H9 (cell line): Measurements from ENCODE around the gene CLDN34. TPM values are rescaled to one million over a fixed set of nuclear protein-coding genes. Genes with fewer than 3 reads are reported as not detected.

Source experiments
- DNase-seq: peaks from one replicate; pipeline ENCODE4 v3.0.0-alpha.2; 2017
- H2AFZ ChIP-seq: one replicate; pipeline ENCODE4 v1.6.1; 2013; ENCODE audit warnings: mild to moderate bottlenecking, low read length, control low read depth, moderate library complexity
- H2AK5ac ChIP-seq: 2 replicates; pipeline ENCODE4 v1.6.1; 2013; ENCODE audit warnings: low read length, control low read depth, mixed read lengths; ENCODE audit not compliant: insufficient read length
- H2BK120ac ChIP-seq: one replicate; pipeline ENCODE4 v1.6.1; 2013; ENCODE audit warnings: low read depth, mild to moderate bottlenecking, low read length, control low read depth, inconsistent platforms; ENCODE audit not compliant: poor library complexity, severe bottlenecking
- H2BK12ac ChIP-seq: 2 replicates; pipeline ENCODE4 v1.6.1; 2013; ENCODE audit warnings: low read length, control low read depth, mixed read lengths, low read depth; ENCODE audit not compliant: insufficient read length
- H2BK15ac ChIP-seq: 2 replicates; pipeline ENCODE4 v1.6.1; 2013; ENCODE audit warnings: low read depth, low read length, control low read depth
- H2BK20ac ChIP-seq: one replicate; pipeline ENCODE4 v1.6.1; 2013; ENCODE audit warnings: low read depth, mild to moderate bottlenecking, low read length, control low read depth, inconsistent platforms; ENCODE audit not compliant: poor library complexity, severe bottlenecking
- H2BK5ac ChIP-seq: 2 replicates; pipeline ENCODE4 v1.6.1; 2013; ENCODE audit warnings: low read length, control low read depth, mixed read lengths; ENCODE audit not compliant: insufficient read length
- H3K14ac ChIP-seq: 2 replicates; pipeline ENCODE4 v1.6.1; 2013; ENCODE audit warnings: low read length, control low read depth; ENCODE audit not compliant: insufficient read depth
- H3K18ac ChIP-seq: 2 replicates; pipeline ENCODE4 v1.6.1; 2013; ENCODE audit warnings: low read depth, mild to moderate bottlenecking, mixed read lengths, low read length, control low read depth; ENCODE audit not compliant: insufficient read length
- H3K23ac ChIP-seq: 2 replicates; pipeline ENCODE4 v1.6.1; 2013; ENCODE audit warnings: low read length, control low read depth, mixed read lengths, low read depth; ENCODE audit not compliant: insufficient read length
- H3K23me2 ChIP-seq: 2 replicates; pipeline ENCODE4 v1.6.1; 2013; ENCODE audit warnings: low read depth, mild to moderate bottlenecking, mixed read lengths, low read length, control low read depth; ENCODE audit not compliant: insufficient read length, poor library complexity, severe bottlenecking
- H3K27ac ChIP-seq: 2 replicates; pipeline ENCODE4 v1.5.1; 2013; ENCODE audit warnings: low read length, control low read depth, mixed read lengths, low read depth; ENCODE audit not compliant: insufficient read length
- H3K27me3 ChIP-seq: 2 replicates; pipeline ENCODE4 v1.6.1; 2013; ENCODE audit warnings: low read length, control low read depth, inconsistent platforms; ENCODE audit not compliant: insufficient read depth
- H3K4ac ChIP-seq: 2 replicates; pipeline ENCODE4 v1.6.1; 2013; ENCODE audit warnings: low read depth, mild to moderate bottlenecking, control low read depth, inconsistent platforms, low read length, moderate library complexity
- H3K4me1 ChIP-seq: 2 replicates; pipeline ENCODE4 v1.6.1; 2013; ENCODE audit warnings: low read length, control low read depth, inconsistent platforms; ENCODE audit not compliant: insufficient read depth
- H3K4me2 ChIP-seq: 2 replicates; pipeline ENCODE4 v1.6.1; 2013; ENCODE audit warnings: low read length, control low read depth, mixed read lengths; ENCODE audit not compliant: insufficient read length, insufficient read depth
- H3K56ac ChIP-seq: 2 replicates; pipeline ENCODE4 v1.6.1; 2013; ENCODE audit warnings: low read depth, mild to moderate bottlenecking, mixed read lengths, low read length, control low read depth; ENCODE audit not compliant: insufficient read length
- H3K79me1 ChIP-seq: 2 replicates; pipeline ENCODE4 v1.6.1; 2013; ENCODE audit warnings: low read depth, mild to moderate bottlenecking, moderate library complexity, low read length, control low read depth, inconsistent platforms; ENCODE audit not compliant: insufficient read depth, poor library complexity, severe bottlenecking
- H3K79me2 ChIP-seq: 2 replicates; pipeline ENCODE4 v1.6.1; 2013; ENCODE audit warnings: low read length, control low read depth, inconsistent platforms; ENCODE audit not compliant: insufficient read depth
- H3K9ac ChIP-seq: 2 replicates; pipeline ENCODE4 v1.6.1; 2013; ENCODE audit warnings: low read length, control low read depth, mixed read lengths; ENCODE audit not compliant: insufficient read length; ENCODE audit errors: extremely low read depth
- H3K9me3 ChIP-seq: one replicate; pipeline ENCODE4 v1.6.1; 2013; ENCODE audit warnings: low read depth, low read length, inconsistent platforms; ENCODE audit not compliant: control insufficient read depth
- H3T11ph ChIP-seq: one replicate; pipeline ENCODE4 v1.6.1; 2013; ENCODE audit warnings: mild to moderate bottlenecking, low read length, control low read depth, inconsistent platforms
- H4K20me1 ChIP-seq: one replicate; pipeline ENCODE4 v1.6.1; 2013; ENCODE audit not compliant: control insufficient read depth, insufficient read length, insufficient read depth
- H4K5ac ChIP-seq: 2 replicates; pipeline ENCODE4 v1.6.1; 2013; ENCODE audit warnings: low read depth, mild to moderate bottlenecking, mixed read lengths, low read length, control low read depth; ENCODE audit not compliant: insufficient read length
- H4K8ac ChIP-seq: replicated peaks from 2 replicates; pipeline ENCODE4 v1.6.1; 2013; ENCODE audit warnings: low read length, control low read depth, mixed read lengths, low read depth; ENCODE audit not compliant: insufficient read length
- H4K91ac ChIP-seq: 2 replicates; pipeline ENCODE4 v1.6.1; 2013; ENCODE audit warnings: low read depth, mild to moderate bottlenecking, moderate library complexity, mixed read lengths, low read length, control low read depth; ENCODE audit not compliant: insufficient read length
- H3K27ac Mint-ChIP-seq, 3 experiments: 2 replicates in 2 of 3; 3 replicates in 1 of 3; pipeline ENCODE4 v1.8.0; 2020 to 2021; ENCODE audit warnings: mixed read lengths in 3 of 3, mild to moderate bottlenecking in 1 of 3, moderate library complexity in 1 of 3
- H3K27me3 Mint-ChIP-seq: 2 replicates; pipeline ENCODE4 v1.8.0; 2021; ENCODE audit warnings: low read depth, mild to moderate bottlenecking, moderate library complexity, mixed read lengths
- H3K36me3 Mint-ChIP-seq, 3 experiments: 2 replicates in 2 of 3; 3 replicates in 1 of 3; pipeline ENCODE4 v1.8.0; 2020 to 2021; ENCODE audit warnings: low read depth in 3 of 3, mixed read lengths in 3 of 3; ENCODE audit not compliant: insufficient read depth in 1 of 3
- H3K4me1 Mint-ChIP-seq, 2 experiments: 2 replicates each; pipeline ENCODE4 v1.8.0; 2020; ENCODE audit warnings: mixed read lengths in 2 of 2
- H3K4me3 Mint-ChIP-seq, 2 experiments: 2 replicates in 1 of 2; 3 replicates in 1 of 2; pipeline ENCODE4 v1.8.0; 2020 to 2021; ENCODE audit warnings: mild to moderate bottlenecking in 2 of 2, mixed read lengths in 2 of 2, moderate library complexity in 1 of 2
- H3K9me3 Mint-ChIP-seq, 2 experiments: 2 replicates in 1 of 2; 3 replicates in 1 of 2; pipeline ENCODE4 v1.8.0; 2020; ENCODE audit warnings: mild to moderate bottlenecking in 2 of 2, mixed read lengths in 2 of 2, moderate library complexity in 1 of 2
- WGBS: extraction: QIAGEN DNeasy Blood & Tissue Kit; methylation state at CpG from one replicate; pipeline ENCODE4 v1.1.7; 2013; ENCODE audit warnings: missing lambda C conversion rate, low lambda C conversion rate, mixed read lengths; ENCODE audit not compliant: insufficient read length; ENCODE audit errors: extremely low coverage; 5-methylcytosine and 5-hydroxymethylcytosine counted together
- total RNA-seq: library from RNA; stranded (reverse); gene quantifications from 2 replicates; pipeline ENCODE4 v1.2.1, GENCODE V29; 2021
- TF ChIP-seq, protein P1 (sequence below): fragments of 200-600 bp; sonication (generic); conservative IDR thresholded peaks from 3 replicates; pipeline ENCODE4 v1.8.0; 2021; ENCODE audit warnings: antibody characterized with exemption, mild to moderate bottlenecking

CLDN34 gene
- total RNA-seq, 1 experiment from 2014 or later: 0.39 TPM

DNA sequence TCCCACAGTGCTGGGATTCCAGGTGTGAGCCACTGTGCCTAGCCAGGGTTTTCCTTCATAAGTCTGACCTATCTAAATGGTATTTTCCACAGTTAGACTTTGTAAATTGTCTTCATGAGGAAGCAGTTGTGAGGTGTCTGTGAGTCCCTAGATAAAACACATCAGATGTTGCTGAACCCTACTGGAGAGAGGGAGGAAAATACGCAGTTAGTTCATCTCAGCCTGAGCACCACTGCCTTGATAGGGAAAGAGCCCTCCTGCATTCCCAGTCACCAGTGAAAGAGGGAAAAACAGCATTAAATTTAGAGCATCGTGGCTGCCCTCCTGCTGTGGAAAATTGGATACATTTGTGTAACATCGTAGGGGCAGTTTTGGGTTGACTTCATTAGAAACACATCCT, 31.7 kb upstream of the CLDN34 start:
- H2BK20ac ChIP-seq: no peak overlapping the region
- no peak for DNase-seq
- no peak overlapping the region for H3K18ac ChIP-seq
- Mint-ChIP-seq H3K4me3 (no peak overlapping the region), H3K36me3 (peaks cover 36 to 46% (median 42%) of the 10 kb centered on the region in 3 experiments), H3K27ac (no peak overlapping the region), H3K9me3 (peaks cover 12 to 44% of the 10 kb centered on the region in 2 experiments), H3K4me1 (peaks cover 6 to 16% of the 10 kb centered on the region in 2 experiments), H3K27me3 (no peaks in the 10 kb centered on the region)
- H4K91ac ChIP-seq: no peak overlapping the region
- no peak overlapping the region for H2BK120ac ChIP-seq
- H2BK15ac ChIP-seq: no peak overlapping the region
- no peak overlapping the region for H4K5ac ChIP-seq
- H2BK5ac ChIP-seq: no peak overlapping the region
- no peak overlapping the region for H3K14ac ChIP-seq
- no peaks in the 10 kb centered on the region for H3K23me2 ChIP-seq
- H4K8ac ChIP-seq: no peak overlapping the region
- no peak overlapping the region for H2AK5ac ChIP-seq
- TF ChIP-seq, protein P1, sequence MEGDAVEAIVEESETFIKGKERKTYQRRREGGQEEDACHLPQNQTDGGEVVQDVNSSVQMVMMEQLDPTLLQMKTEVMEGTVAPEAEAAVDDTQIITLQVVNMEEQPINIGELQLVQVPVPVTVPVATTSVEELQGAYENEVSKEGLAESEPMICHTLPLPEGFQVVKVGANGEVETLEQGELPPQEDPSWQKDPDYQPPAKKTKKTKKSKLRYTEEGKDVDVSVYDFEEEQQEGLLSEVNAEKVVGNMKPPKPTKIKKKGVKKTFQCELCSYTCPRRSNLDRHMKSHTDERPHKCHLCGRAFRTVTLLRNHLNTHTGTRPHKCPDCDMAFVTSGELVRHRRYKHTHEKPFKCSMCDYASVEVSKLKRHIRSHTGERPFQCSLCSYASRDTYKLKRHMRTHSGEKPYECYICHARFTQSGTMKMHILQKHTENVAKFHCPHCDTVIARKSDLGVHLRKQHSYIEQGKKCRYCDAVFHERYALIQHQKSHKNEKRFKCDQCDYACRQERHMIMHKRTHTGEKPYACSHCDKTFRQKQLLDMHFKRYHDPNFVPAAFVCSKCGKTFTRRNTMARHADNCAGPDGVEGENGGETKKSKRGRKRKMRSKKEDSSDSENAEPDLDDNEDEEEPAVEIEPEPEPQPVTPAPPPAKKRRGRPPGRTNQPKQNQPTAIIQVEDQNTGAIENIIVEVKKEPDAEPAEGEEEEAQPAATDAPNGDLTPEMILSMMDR: no peak
- no peak overlapping the region for H3K9ac ChIP-seq
- no peak overlapping the region for H3K4me2 ChIP-seq
- H3K4me1 ChIP-seq: no peaks in the 10 kb centered on the region; the same call in 1 of the 2 replicates
- H3K23ac ChIP-seq: no peak overlapping the region
- no peak overlapping the region for H3K56ac ChIP-seq
- H4K20me1 ChIP-seq: no peaks in the 10 kb centered on the region
- no peak overlapping the region for H2AFZ ChIP-seq
- H3K27ac ChIP-seq: no peak overlapping the region
- no peak overlapping the region for H3T11ph ChIP-seq
- H3K27me3 ChIP-seq: no peaks in the 10 kb centered on the region
- WGBS: no CpG with 5 or more reads among the region's 3 CpGs
- no peaks in the 10 kb centered on the region for H3K79me1 ChIP-seq
- no peaks in the 10 kb centered on the region; the same call in 1 of the 2 replicates for H3K79me2 ChIP-seq
- no peak overlapping the region for H3K4ac ChIP-seq
- no peaks in the 10 kb centered on the region for H3K9me3 ChIP-seq
- no peak overlapping the region for H2BK12ac ChIP-seq
